ENCODE results near the gene GPR137B. TPM values are rescaled to one million over a fixed set of nuclear protein-coding genes. Genes with fewer than 3 reads are reported as not detected.

GPR137B gene
- total and polyA plus RNA-seq, 2 of the 8 experiments (the other 6 are each of a cell fraction or from before 2014, with no cell fraction given), result 6.9 to 7.7 TPM

DNA sequence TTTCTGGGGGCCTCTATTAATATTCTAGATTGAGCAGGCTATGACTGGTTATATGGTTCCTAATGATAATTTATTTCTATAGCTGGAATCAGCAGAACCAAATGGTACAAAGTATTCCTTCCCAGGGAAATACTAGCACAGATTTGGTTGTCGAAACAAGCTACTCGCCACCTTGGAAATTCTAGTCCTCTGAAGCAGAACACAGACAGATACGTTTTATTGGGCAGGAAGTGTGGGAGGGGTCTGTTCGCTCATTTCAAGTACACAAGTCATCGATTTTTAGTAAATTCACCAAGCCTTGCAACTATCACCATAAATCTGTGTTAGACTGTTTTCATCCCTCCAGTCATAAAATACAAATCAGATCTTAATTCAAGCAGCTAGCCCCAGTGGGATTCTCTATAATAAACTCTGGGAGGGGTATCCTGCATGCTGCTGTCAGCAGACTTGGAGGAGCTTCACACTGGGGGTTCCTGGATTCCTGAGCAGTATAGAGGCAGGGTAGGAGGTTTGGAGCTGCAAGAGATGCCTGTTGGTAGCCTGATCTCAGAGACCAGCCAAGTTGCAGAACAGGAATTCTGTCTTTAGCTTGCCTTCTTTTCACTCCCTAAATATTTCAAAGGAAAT lies 9.8 kb upstream of the GPR137B start:
- H2BK20ac ChIP-seq (ENCODE audit: low read length), result no peak overlapping the region
- H3K23ac ChIP-seq (ENCODE audit: insufficient read length), result no peak overlapping the region
- no peak overlapping the region for H3K9ac ChIP-seq (replicated peaks in 1 of 4; ENCODE audit: extremely low read depth in 1 of 4, low read depth in 3 of 4, low read length in 3 of 4)
- ChIA-PET POLR2A (ENCODE audit: partially characterized antibody) (interaction anchor here (2.3 kb wide), 1 partner anchor 9 kb away, joined by 12 read pairs; no protein-coding TSS in a partner anchor), CTCF (ENCODE audit: partially characterized antibody) (interaction anchor here (0.6 to 1.8 kb wide), 5 partner anchors 9 to 348 kb away, joined by 3 to 8 read pairs (median 3); no protein-coding TSS in a partner anchor)
- no peak overlapping the region for H3K56ac ChIP-seq (replicated peaks; ENCODE audit: insufficient read length, low read depth, low read length)
- H4K20me1 ChIP-seq (replicated peaks in 1 of 2; ENCODE audit: control insufficient read depth in 1 of 2, insufficient read depth in 2 of 2, low read length in 2 of 2), result no peaks in the 10 kb centered on the region
- no peak overlapping the region for H3K4ac ChIP-seq (replicated peaks; ENCODE audit: insufficient read length, low read depth, low read length)
- H3K36me3 ChIP-seq (ENCODE audit: control insufficient read depth in 2 of 4, insufficient read depth in 4 of 4, low read length in 3 of 4), result no peaks in the 10 kb centered on the region
- H3K27ac ChIP-seq (ENCODE audit: low read depth, low read length), result no peak overlapping the region
- no peak overlapping the region for H2BK12ac ChIP-seq (ENCODE audit: low read depth, low read length)
- H3K9me3 ChIP-seq (ENCODE audit: insufficient read depth in 2 of 2, low read depth in 1 of 2, low read length in 1 of 2), result no peaks in the 10 kb centered on the region
- no peaks in the 10 kb centered on the region for H3K79me1 ChIP-seq (ENCODE audit: low read depth, low read length)
- FAIRE-seq (no peak), DNase-seq (ENCODE audit: low read depth in 1 of 2, low spot score in 2 of 2) (no peak)
- H2AK5ac ChIP-seq (ENCODE audit: low read depth, low read length), result no peak overlapping the region
- H3K79me2 ChIP-seq (ENCODE audit: control insufficient read depth in 1 of 2, insufficient read depth in 2 of 2, low read length in 2 of 2), result no peaks in the 10 kb centered on the region
- H3K14ac ChIP-seq (ENCODE audit: insufficient read length), result no peak overlapping the region
- H3K4me1 ChIP-seq (replicated peaks in 1 of 4; ENCODE audit: control insufficient read depth in 3 of 4, insufficient read depth in 4 of 4, low read length in 3 of 4), result peaks cover 0 to 10% (median 6%) of the 10 kb centered on the region in 4 experiments; a peak in 5 of 7 replicates
- H4K8ac ChIP-seq (ENCODE audit: extremely low read depth, insufficient read depth, low read length), result no peak overlapping the region
- no peak overlapping the region for H3K18ac ChIP-seq (ENCODE audit: extremely low read depth, low read length)
- H3K4me3 ChIP-seq (ENCODE audit: extremely low read depth in 1 of 4, insufficient read depth in 2 of 4, low read depth in 3 of 4, low read length in 4 of 4), result no peak overlapping the region
- H4K5ac ChIP-seq (ENCODE audit: insufficient read length, low read depth, low read length), result no peak overlapping the region
- WGBS, 2 experiments (ENCODE audit: extremely low coverage in 1 of 2, insufficient coverage in 1 of 2, insufficient read length in 1 of 2, insufficient replicate concordance in 2 of 2, low coverage in 1 of 2, low lambda C conversion rate in 2 of 2, missing lambda C conversion rate in 1 of 2), result 89% methylated on average over 5 of the region's 5 CpGs; no CpG with 5 or more reads in 1 of the 2 experiments
- no peaks in the 10 kb centered on the region for H3K27me3 ChIP-seq (replicated peaks in 1 of 4; ENCODE audit: control insufficient read depth in 3 of 4, extremely low read depth in 1 of 4, insufficient read depth in 3 of 4, low read length in 3 of 4)
- H2BK5ac ChIP-seq (ENCODE audit: low read depth, low read length), result no peak overlapping the region
- H2AFZ ChIP-seq (ENCODE audit: low read length), result no peak overlapping the region
- H4K91ac ChIP-seq (replicated peaks; ENCODE audit: insufficient read length, low read length), result no peak overlapping the region
- H3K4me2 ChIP-seq (ENCODE audit: insufficient read depth in 1 of 2, low read depth in 2 of 2, low read length in 2 of 2), result no peak overlapping the region
- no peaks in the 10 kb centered on the region; the same call in 1 of the 2 replicates for H3K23me2 ChIP-seq (ENCODE audit: low read depth, low read length)
- H2BK15ac ChIP-seq (ENCODE audit: low read length), result no peak overlapping the region
- H2BK120ac ChIP-seq (replicated peaks; ENCODE audit: low read depth, low read length), result no peak overlapping the region
- TF ChIP-seq KDM1A (IDR thresholded peaks at IDR 0.05; ENCODE audit: borderline replicate concordance, low read length) (no peak), CTBP2 (IDR thresholded peaks at IDR 0.05; ENCODE audit: borderline replicate concordance, insufficient read depth, insufficient read length, low read length) (no peak), SIRT6 (IDR thresholded peaks at IDR 0.05; ENCODE audit: low read length) (no peak), RXRA (IDR thresholded peaks at IDR 0.05; ENCODE audit: insufficient read depth, low read depth, low read length) (no peak), SP4 (IDR thresholded peaks at IDR 0.05; ENCODE audit: low read length) (no peak)
